Sigmoid colon (tissue), 3 donors: ENCODE results near the gene CYP8B1.

Source experiments
- POLR2A ChIP-seq, 2 donors: fragments of 450-650 bp; IDR thresholded peaks; one replicate each; pipeline ENCODE4 v1.6.1; 2016; ENCODE audit warnings: antibody characterized with exemption in 2 of 2, mild to moderate bottlenecking in 2 of 2, moderate library complexity in 2 of 2
- TF ChIP-seq, protein P1 (sequence below), 4 experiments: fragments of 450-650 bp in 3 of 4; fragments of 200-600 bp in 1 of 4; IDR thresholded peaks; one replicate each; pipeline ENCODE4 v1.5.1; 2016 to 2019; ENCODE audit warnings: antibody characterized with exemption in 4 of 4, mild to moderate bottlenecking in 3 of 4, moderate library complexity in 2 of 4

DNA sequence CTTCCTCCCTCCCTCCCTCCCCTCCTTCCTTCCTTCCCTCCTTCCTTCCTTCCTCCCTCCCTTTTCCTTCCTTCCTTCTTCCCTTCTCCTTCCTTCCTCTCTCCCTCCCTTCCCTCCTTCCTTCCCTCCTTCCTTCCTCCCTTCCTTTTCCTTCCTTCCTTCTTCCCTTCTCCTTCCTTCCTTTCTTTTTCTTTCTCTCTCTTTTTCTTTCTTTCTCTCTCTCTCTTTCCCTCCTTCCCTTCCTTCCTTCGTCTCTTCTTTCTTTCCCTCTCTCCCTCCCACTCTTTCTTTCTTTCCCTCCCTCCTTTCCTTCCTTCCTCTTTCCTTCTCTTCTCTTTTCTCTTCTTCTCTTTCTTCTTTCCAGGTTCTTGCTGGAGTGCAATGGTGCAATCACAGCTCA is 28.4 kb upstream of the CYP8B1 start:
- TF ChIP-seq, protein P1, sequence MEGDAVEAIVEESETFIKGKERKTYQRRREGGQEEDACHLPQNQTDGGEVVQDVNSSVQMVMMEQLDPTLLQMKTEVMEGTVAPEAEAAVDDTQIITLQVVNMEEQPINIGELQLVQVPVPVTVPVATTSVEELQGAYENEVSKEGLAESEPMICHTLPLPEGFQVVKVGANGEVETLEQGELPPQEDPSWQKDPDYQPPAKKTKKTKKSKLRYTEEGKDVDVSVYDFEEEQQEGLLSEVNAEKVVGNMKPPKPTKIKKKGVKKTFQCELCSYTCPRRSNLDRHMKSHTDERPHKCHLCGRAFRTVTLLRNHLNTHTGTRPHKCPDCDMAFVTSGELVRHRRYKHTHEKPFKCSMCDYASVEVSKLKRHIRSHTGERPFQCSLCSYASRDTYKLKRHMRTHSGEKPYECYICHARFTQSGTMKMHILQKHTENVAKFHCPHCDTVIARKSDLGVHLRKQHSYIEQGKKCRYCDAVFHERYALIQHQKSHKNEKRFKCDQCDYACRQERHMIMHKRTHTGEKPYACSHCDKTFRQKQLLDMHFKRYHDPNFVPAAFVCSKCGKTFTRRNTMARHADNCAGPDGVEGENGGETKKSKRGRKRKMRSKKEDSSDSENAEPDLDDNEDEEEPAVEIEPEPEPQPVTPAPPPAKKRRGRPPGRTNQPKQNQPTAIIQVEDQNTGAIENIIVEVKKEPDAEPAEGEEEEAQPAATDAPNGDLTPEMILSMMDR (IDR thresholded peaks at IDR 0.05), result no peak
- TF ChIP-seq POLR2A (IDR thresholded peaks at IDR 0.05), result no peak
